Measurements from ENCODE around the gene CRABP1.

The CRABP1 gene

GRCh38 chr15:78339559-78339958 lies 594 bp upstream of the CRABP1 start:
- no peak for DNase-seq

GRCh38 chr15:78341057-78341987 lies 1.2 kb downstream of the CRABP1 start:
- DNase-seq, result no peak
- in situ Hi-C loops (cut with MboI; ENCODE audit: low pct_unique_long_range_greater_than_20kb, low sequenced_read_pairs), result loop anchor here (25.0 kb wide), 1 partner anchor 104 kb away; the partner anchor contains the start of gene ACSBG1

More at GRCh38 chr15:78339559-78339958, 594 bp upstream of the CRABP1 start:
- in situ Hi-C loops (cut with MboI; ENCODE audit: low pct_unique_long_range_greater_than_20kb, low sequenced_read_pairs), result loop anchor here (25.0 kb wide), 1 partner anchor 102 kb away; the partner anchor contains the start of gene ACSBG1

- DNase-seq, result no peak
- in situ Hi-C loops (cut with MboI; ENCODE audit: low pct_unique_long_range_greater_than_20kb, low sequenced_read_pairs), result loop anchor here (25.0 kb wide), 1 partner anchor 105 kb away; the partner anchor contains the start of gene ACSBG1
Measured at GRCh38 chr15:78342021-78342420, 1.9 kb downstream of the CRABP1 start.

GRCh38 chr15:78343276-78344060 lies 3.3 kb downstream of the CRABP1 start:
- in situ Hi-C loops (cut with MboI; ENCODE audit: low pct_unique_long_range_greater_than_20kb, low sequenced_read_pairs), result loop anchor here (25.0 kb wide), 1 partner anchor 106 kb away; the partner anchor contains the start of gene ACSBG1
- no peak for DNase-seq

- no peak for DNase-seq
- in situ Hi-C loops (cut with MboI; ENCODE audit: low pct_unique_long_range_greater_than_20kb, low sequenced_read_pairs), result loop anchor here (25.0 kb wide), 1 partner anchor 108 kb away; the partner anchor contains the start of gene ACSBG1
Measured at GRCh38 chr15:78345396-78346125, 5.4 kb downstream of the CRABP1 start.

- no peak for DNase-seq
- in situ Hi-C loops (cut with MboI; ENCODE audit: low pct_unique_long_range_greater_than_20kb, low sequenced_read_pairs), result loop anchor here (25.0 kb wide), 1 partner anchor 111 kb away; the partner anchor contains the start of gene ACSBG1
Measured at GRCh38 chr15:78347586-78348543, 7.7 kb downstream of the CRABP1 start.

- in situ Hi-C loops (cut with MboI; ENCODE audit: low pct_unique_long_range_greater_than_20kb, low sequenced_read_pairs), result no loop called here
- no peak for DNase-seq
Measured at GRCh38 chr15:78350058-78350457, 9.9 kb downstream of the CRABP1 start.

- in situ Hi-C loops (cut with MboI; ENCODE audit: low pct_unique_long_range_greater_than_20kb, low sequenced_read_pairs), result no loop called here
- DNase-seq, result no peak
Measured at GRCh38 chr15:78351539-78351938, 11.4 kb downstream of the CRABP1 start.

- in situ Hi-C loops (cut with MboI; ENCODE audit: low pct_unique_long_range_greater_than_20kb, low sequenced_read_pairs), result no loop called here
- DNase-seq, result peak; percentile 46
Measured at GRCh38 chr15:78353093-78353492, 12.9 kb downstream of the CRABP1 start.

GRCh38 chr15:78355177-78355576 lies 15.0 kb downstream of the CRABP1 start:
- in situ Hi-C loops (cut with MboI; ENCODE audit: low pct_unique_long_range_greater_than_20kb, low sequenced_read_pairs), result no loop called here
- no peak for DNase-seq

- no peak for DNase-seq
- in situ Hi-C loops (cut with MboI; ENCODE audit: low pct_unique_long_range_greater_than_20kb, low sequenced_read_pairs), result no loop called here
Measured at GRCh38 chr15:78358102-78358870, 18.1 kb downstream of the CRABP1 start.

- no peak for DNase-seq
- in situ Hi-C loops (cut with MboI; ENCODE audit: low pct_unique_long_range_greater_than_20kb, low sequenced_read_pairs), result no loop called here
Measured at GRCh38 chr15:78359041-78359808, 19.1 kb downstream of the CRABP1 start.

- no peak for DNase-seq
- in situ Hi-C loops (cut with MboI; ENCODE audit: low pct_unique_long_range_greater_than_20kb, low sequenced_read_pairs), result no loop called here
Measured at GRCh38 chr15:78360367-78360801, 20.2 kb downstream of the CRABP1 start.

GRCh38 chr15:78360958-78361718 lies 21.0 kb downstream of the CRABP1 start:
- no peak for DNase-seq
- in situ Hi-C loops (cut with MboI; ENCODE audit: low pct_unique_long_range_greater_than_20kb, low sequenced_read_pairs), result no loop called here

GRCh38 chr15:78361771-78362506 lies 21.8 kb downstream of the CRABP1 start:
- in situ Hi-C loops (cut with MboI; ENCODE audit: low pct_unique_long_range_greater_than_20kb, low sequenced_read_pairs), result no loop called here
- no peak for DNase-seq
